GM12878 (cell line): ENCODE results near the gene IFITM5.
"Not testable (repeated sequence)": the region's sequence is repeated elsewhere in the genome, so short reads cannot be mapped to it uniquely, and the experiment has no call there.

ENCODE experiments used
- POLR2A ChIP-seq: IDR thresholded peaks from 2 replicates; pipeline ENCODE4 v1.6.1; 2011; ENCODE audit warnings: low read depth, mild to moderate bottlenecking, low read length
- POLR2AphosphoS5 ChIP-seq: IDR thresholded peaks from 2 replicates; pipeline ENCODE4 v1.6.1; 2011; ENCODE audit warnings: mild to moderate bottlenecking, low read length, inconsistent platforms
- POU2F2 ChIP-seq: IDR thresholded peaks from 3 replicates; pipeline ENCODE4 v1.6.1; 2011; ENCODE audit warnings: low read depth, mild to moderate bottlenecking, low read length, borderline replicate concordance
- ZSCAN29 ChIP-seq: fragments of 450-650 bp; IDR thresholded peaks from 2 replicates; pipeline ENCODE4 v1.6.1; 2017; ENCODE audit warnings: mild to moderate bottlenecking, moderate library complexity

GRCh38 chr11:314554-314875 lies 15.2 kb upstream of the IFITM5 start:
- TF ChIP-seq POLR2AphosphoS5, POU2F2, ZSCAN29, POLR2A: not testable (repeated sequence)
